ENCODE results near the gene COL18A1.

The COL18A1 gene

DNA sequence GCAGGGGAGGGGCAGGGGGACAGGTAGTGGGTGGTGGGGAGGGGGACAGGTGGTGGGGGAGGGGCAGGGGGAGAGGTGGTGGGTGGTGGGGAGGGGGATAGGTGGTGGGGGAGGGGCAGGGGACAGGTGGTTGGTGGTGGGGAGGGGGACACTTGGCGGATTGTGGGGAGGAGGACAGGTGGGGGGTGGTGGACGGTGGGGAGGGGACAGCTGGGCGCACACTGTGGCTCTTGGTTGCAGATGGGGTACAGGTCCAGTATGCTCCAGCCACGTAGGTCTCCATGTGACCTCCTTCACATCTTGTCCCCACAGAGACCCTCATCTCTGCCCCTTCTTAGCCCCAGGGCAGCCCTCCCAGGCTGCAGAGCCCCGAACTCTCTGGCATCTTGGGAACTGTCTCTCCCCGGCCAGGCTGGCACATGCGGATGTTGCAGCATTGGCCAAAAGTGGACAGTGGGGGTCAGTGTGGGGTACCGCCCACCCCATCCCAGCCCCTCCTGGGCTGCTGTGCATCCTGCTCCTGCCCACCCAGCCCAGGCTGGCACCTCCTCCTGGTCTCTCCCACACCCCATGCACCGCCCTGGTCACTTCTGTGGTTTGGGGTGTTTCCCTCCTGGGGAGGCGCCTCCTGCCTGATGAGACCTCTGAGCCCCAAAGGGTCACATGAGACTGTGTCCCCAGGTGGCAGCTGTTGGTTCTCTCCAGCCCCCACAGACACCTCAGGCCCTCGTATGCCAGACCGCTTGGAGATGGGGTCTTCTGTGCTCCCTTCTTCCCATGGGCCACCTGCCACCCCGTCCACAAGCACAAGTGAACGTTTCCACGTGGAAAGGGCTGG, 144.9 kb downstream of the COL18A1 start:
- peaks cover 10% of the 10 kb centered on the region; the same call in 1 of the 2 replicates for H3F3A ChIP-seq (ENCODE audit: low read depth)
- no peaks in the 10 kb centered on the region for H4K20me1 ChIP-seq (ENCODE audit: insufficient read depth, low read length, poor library complexity, severe bottlenecking)
- TF ChIP-seq, protein P1, sequence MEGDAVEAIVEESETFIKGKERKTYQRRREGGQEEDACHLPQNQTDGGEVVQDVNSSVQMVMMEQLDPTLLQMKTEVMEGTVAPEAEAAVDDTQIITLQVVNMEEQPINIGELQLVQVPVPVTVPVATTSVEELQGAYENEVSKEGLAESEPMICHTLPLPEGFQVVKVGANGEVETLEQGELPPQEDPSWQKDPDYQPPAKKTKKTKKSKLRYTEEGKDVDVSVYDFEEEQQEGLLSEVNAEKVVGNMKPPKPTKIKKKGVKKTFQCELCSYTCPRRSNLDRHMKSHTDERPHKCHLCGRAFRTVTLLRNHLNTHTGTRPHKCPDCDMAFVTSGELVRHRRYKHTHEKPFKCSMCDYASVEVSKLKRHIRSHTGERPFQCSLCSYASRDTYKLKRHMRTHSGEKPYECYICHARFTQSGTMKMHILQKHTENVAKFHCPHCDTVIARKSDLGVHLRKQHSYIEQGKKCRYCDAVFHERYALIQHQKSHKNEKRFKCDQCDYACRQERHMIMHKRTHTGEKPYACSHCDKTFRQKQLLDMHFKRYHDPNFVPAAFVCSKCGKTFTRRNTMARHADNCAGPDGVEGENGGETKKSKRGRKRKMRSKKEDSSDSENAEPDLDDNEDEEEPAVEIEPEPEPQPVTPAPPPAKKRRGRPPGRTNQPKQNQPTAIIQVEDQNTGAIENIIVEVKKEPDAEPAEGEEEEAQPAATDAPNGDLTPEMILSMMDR (conservative IDR thresholded peaks at IDR 0.05; ENCODE audit: low read length), result 0 out of 2 replicates have a peak, but pooled peaks have one; percentile 18
- no peak for TF ChIP-seq EZH2phosphoT487 (IDR thresholded peaks at IDR 0.05; ENCODE audit: borderline replicate concordance)
- H3K27me3 ChIP-seq (ENCODE audit: insufficient read depth, low read length, poor library complexity, severe bottlenecking), result no peaks in the 10 kb centered on the region
- peak overlapping the region; percentile 97 for H3K4me2 ChIP-seq (ENCODE audit: low read depth, low read length, poor library complexity, severe bottlenecking)
- no peaks in the 10 kb centered on the region for H3K79me2 ChIP-seq (ENCODE audit: insufficient read depth, low read length)
- H3K9ac ChIP-seq (ENCODE audit: low read depth, low read length, poor library complexity, severe bottlenecking), result peak overlapping the region; percentile 82
- no peaks in the 10 kb centered on the region for H3K9me2 ChIP-seq (replicated peaks; ENCODE audit: low read depth, low read length)
- H3K36me3 ChIP-seq (ENCODE audit: insufficient read depth, low read length), result no peaks in the 10 kb centered on the region
- H3K4me3 ChIP-seq (ENCODE audit: low read length, poor library complexity, severe bottlenecking), result peak overlapping the region; percentile 71
- peak overlapping the region; percentile 75 for H2AFZ ChIP-seq (ENCODE audit: low read length)
- no peaks in the 10 kb centered on the region for H3K9me3 ChIP-seq (ENCODE audit: insufficient read depth, low read depth, low read length)
- H3K4me1 ChIP-seq (ENCODE audit: insufficient read depth, low read length, poor library complexity, severe bottlenecking), result peaks cover 33% of the 10 kb centered on the region

DNA sequence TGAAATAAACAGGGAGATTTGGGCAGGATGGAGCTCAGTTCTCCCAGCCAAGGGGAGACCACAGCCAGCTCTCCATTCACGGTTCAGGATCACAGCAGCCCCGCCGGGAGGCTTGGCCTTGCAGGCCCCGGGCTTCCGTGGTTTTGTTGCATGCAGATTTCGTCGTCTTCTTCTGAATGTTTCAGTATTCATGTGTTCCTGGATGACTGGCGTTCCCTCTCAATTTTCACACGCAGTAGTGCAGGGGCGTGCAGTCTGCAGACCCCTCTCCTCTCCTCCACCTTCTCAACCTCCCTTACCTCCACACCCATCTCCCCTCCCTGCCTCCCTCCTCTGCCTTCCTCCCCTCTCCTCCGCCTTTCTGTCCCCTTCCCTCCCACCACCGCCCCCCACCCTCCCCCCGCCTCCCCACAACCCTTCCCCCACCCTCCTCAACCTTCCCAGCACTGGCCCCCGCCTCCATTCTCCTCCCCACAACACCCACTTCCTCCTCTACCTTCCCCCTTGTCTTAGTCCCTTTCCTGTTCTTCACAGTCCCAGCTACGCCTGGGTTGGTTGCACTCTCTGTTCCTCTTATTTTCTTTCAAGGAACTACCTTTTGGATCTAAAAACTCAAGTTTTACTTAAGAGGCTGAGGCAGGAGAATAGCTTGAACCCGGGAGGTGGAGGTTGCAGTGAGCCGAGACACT, 145.7 kb downstream of the COL18A1 start:
- Histone ChIP-seq H3K36me3 (ENCODE audit: insufficient read depth, low read length) (no peaks in the 10 kb centered on the region), H3K4me1 (ENCODE audit: insufficient read depth, low read length, poor library complexity, severe bottlenecking) (peaks cover 36% of the 10 kb centered on the region), H3K9ac (ENCODE audit: low read depth, low read length, poor library complexity, severe bottlenecking) (peak overlapping the region; percentile 82), H3K27me3 (ENCODE audit: insufficient read depth, low read length, poor library complexity, severe bottlenecking) (no peaks in the 10 kb centered on the region), H4K20me1 (ENCODE audit: insufficient read depth, low read length, poor library complexity, severe bottlenecking) (no peaks in the 10 kb centered on the region), H3K79me2 (ENCODE audit: insufficient read depth, low read length) (no peaks in the 10 kb centered on the region), H3F3A (ENCODE audit: low read depth) (peaks cover 10% of the 10 kb centered on the region; the same call in 1 of the 2 replicates), H3K9me3 (ENCODE audit: insufficient read depth, low read depth, low read length) (no peaks in the 10 kb centered on the region), H3K4me3 (ENCODE audit: low read length, poor library complexity, severe bottlenecking) (peak overlapping the region; percentile 72), H3K9me2 (replicated peaks; ENCODE audit: low read depth, low read length) (no peaks in the 10 kb centered on the region), H3K4me2 (ENCODE audit: low read depth, low read length, poor library complexity, severe bottlenecking) (peak overlapping the region; percentile 97), H2AFZ (ENCODE audit: low read length) (peak overlapping the region; percentile 75)
- TF ChIP-seq EZH2phosphoT487 (IDR thresholded peaks at IDR 0.05; ENCODE audit: borderline replicate concordance), result no peak
- TF ChIP-seq, protein P1 (conservative IDR thresholded peaks at IDR 0.05; ENCODE audit: low read length), result no peak

DNA sequence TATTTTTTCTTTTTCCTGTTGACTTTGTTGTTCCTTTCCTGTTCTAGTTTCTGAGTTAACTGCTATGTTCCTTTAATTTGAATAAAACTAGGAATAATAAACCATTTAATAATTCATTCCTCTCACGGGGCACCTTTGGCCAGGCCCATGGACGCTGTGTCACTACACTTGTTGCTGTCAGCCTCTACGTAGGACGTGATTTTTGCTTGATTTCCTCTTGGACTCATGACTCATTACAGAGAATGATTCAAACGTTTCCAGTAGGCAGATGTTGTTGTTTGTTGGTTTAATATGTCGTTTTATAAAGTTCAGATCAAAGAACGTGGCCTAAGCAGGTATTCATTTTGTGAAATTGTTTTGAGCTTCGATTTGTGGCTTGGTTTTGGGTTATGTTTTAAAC, 146.4 kb downstream of the COL18A1 start:
- Histone ChIP-seq H3K79me2 (ENCODE audit: insufficient read depth, low read length) (no peaks in the 10 kb centered on the region), H3K9ac (ENCODE audit: low read depth, low read length, poor library complexity, severe bottlenecking) (peak overlapping the region; percentile 71), H3K4me1 (ENCODE audit: insufficient read depth, low read length, poor library complexity, severe bottlenecking) (peaks cover 38% of the 10 kb centered on the region), H4K20me1 (ENCODE audit: insufficient read depth, low read length, poor library complexity, severe bottlenecking) (no peaks in the 10 kb centered on the region), H3K4me3 (ENCODE audit: low read length, poor library complexity, severe bottlenecking) (peak overlapping the region; percentile 72), H3K36me3 (ENCODE audit: insufficient read depth, low read length) (no peaks in the 10 kb centered on the region), H3K4me2 (ENCODE audit: low read depth, low read length, poor library complexity, severe bottlenecking) (peak overlapping the region; percentile 89), H3F3A (ENCODE audit: low read depth) (peaks cover 10% of the 10 kb centered on the region; the same call in 1 of the 2 replicates), H3K27me3 (ENCODE audit: insufficient read depth, low read length, poor library complexity, severe bottlenecking) (no peaks in the 10 kb centered on the region), H3K9me2 (replicated peaks; ENCODE audit: low read depth, low read length) (no peaks in the 10 kb centered on the region), H2AFZ (ENCODE audit: low read length) (no peak overlapping the region), H3K9me3 (ENCODE audit: insufficient read depth, low read depth, low read length) (no peaks in the 10 kb centered on the region)
- TF ChIP-seq, protein P1 (conservative IDR thresholded peaks at IDR 0.05; ENCODE audit: low read length), result no peak
- TF ChIP-seq EZH2phosphoT487 (IDR thresholded peaks at IDR 0.05; ENCODE audit: borderline replicate concordance), result no peak

Measured in Loucy (cell line).